HG02852 (cell line): ENCODE data around the gene HSD17B13.

ENCODE experiments used
- ATAC-seq: cut with Tn5 transposase; IDR thresholded peaks from one replicate; pipeline ENCODE4 v1.9.1; 2021; ENCODE audit warnings: mild to moderate bottlenecking, moderate library complexity; ENCODE audit not compliant: unreplicated experiment

The HSD17B13 gene

GRCh38 chr4:87270825-87271224 lies 51.9 kb downstream of the HSD17B13 start:
- ATAC-seq, result no peak

GRCh38 chr4:87270144-87270543 lies 52.5 kb downstream of the HSD17B13 start:
- no peak for ATAC-seq

- no peak for ATAC-seq
Observed at GRCh38 chr4:87268411-87268810, 54.3 kb downstream of the HSD17B13 start.

- ATAC-seq, result no peak
Observed at GRCh38 chr4:87266986-87267385, 55.7 kb downstream of the HSD17B13 start.

- ATAC-seq, result no peak
Observed at GRCh38 chr4:87262886-87263285, 59.8 kb downstream of the HSD17B13 start.

- no peak for ATAC-seq
Observed at GRCh38 chr4:87260477-87260876, 62.2 kb downstream of the HSD17B13 start.

GRCh38 chr4:87258677-87259076 lies 64.0 kb downstream of the HSD17B13 start:
- no peak for ATAC-seq

GRCh38 chr4:87257523-87257922 lies 65.2 kb downstream of the HSD17B13 start:
- no peak for ATAC-seq

- no peak for ATAC-seq
Observed at GRCh38 chr4:87255755-87256154, 66.9 kb downstream of the HSD17B13 start.
